ENCODE data around the gene RGL3. TPM values are rescaled to one million over a fixed set of nuclear protein-coding genes. Genes with fewer than 3 reads are reported as not detected.
"Not testable (repeated sequence)": the region's sequence is repeated elsewhere in the genome, so short reads cannot be mapped to it uniquely, and the experiment has no call there.

The RGL3 gene
- total and polyA plus RNA-seq, 2 of the 4 experiments (the other 2 are of a cell fraction): 0.18 to 0.62 TPM

GRCh38 chr19:11354102-11354501 is 65.0 kb downstream of the RGL3 start:
- ATAC-seq (ENCODE audit: low read depth); BruUV-seq (replicated peaks); H3K4me2 ChIP-seq (ENCODE audit: low read depth, low read length); H3K36me3 ChIP-seq (ENCODE audit: control insufficient read depth, insufficient read depth, low read length); H2BK5ac ChIP-seq (ENCODE audit: low read depth, low read length, poor library complexity, severe bottlenecking); H2AFZ ChIP-seq (replicated peaks; ENCODE audit: low read length, poor library complexity); dilution Hi-C loops (cut with HindIII; ENCODE audit: low sequenced_read_pairs, unreplicated experiment); H2BK15ac ChIP-seq (ENCODE audit: low read depth, low read length); H3K23ac ChIP-seq (ENCODE audit: low read depth, low read length); H3K56ac ChIP-seq (ENCODE audit: extremely low read depth, insufficient read depth, low read length); H2BK20ac ChIP-seq (ENCODE audit: low read depth, low read length); H3K27me3 ChIP-seq (ENCODE audit: control insufficient read depth, insufficient read depth, low read length); H3K18ac ChIP-seq (ENCODE audit: low read depth, low read length); H3K9ac ChIP-seq (ENCODE audit: low read depth, low read length); H3K14ac ChIP-seq (replicated peaks; ENCODE audit: low read depth, low read length); H4K91ac ChIP-seq (ENCODE audit: insufficient read depth, low read depth, low read length); H3K4me1 ChIP-seq (ENCODE audit: control insufficient read depth, insufficient read depth, low read length); H2BK120ac ChIP-seq (ENCODE audit: low read depth, low read length); H2AK9ac ChIP-seq (replicated peaks; ENCODE audit: low read depth, low read length, poor library complexity); H4K8ac ChIP-seq (ENCODE audit: low read depth in 2 of 2, low read length in 2 of 2); H3K27ac ChIP-seq (ENCODE audit: insufficient read depth, low read length); in situ Hi-C loops (cut with MboI; ENCODE audit: low sequenced_read_pairs); H2AK5ac ChIP-seq (ENCODE audit: low read depth, low read length); intact Hi-C loops (cut with micrococcal nuclease); H4K5ac ChIP-seq (ENCODE audit: low read depth, low read length); H3K4me3 ChIP-seq (ENCODE audit: insufficient read depth, low read depth, low read length); DNase-seq; H3K9me3 ChIP-seq (ENCODE audit: control insufficient read depth, insufficient read depth, low read length); H3K4ac ChIP-seq (ENCODE audit: low read depth, low read length); POLR2A ChIA-PET (ENCODE audit: unreplicated experiment): not testable (repeated sequence)
- Histone ChIP-seq H4K20me1 (ENCODE audit: insufficient read depth, low read length) (peaks cover 16% of the 10 kb centered on the region), H3K9me1 (ENCODE audit: insufficient read depth, low read length) (peaks cover 16% of the 10 kb centered on the region), H3K79me1 (ENCODE audit: low read depth in 1 of 2, low read length in 2 of 2) (peaks cover 13 to 23% of the 10 kb centered on the region in 2 experiments)
- 100% methylated on average over 2 of the region's 4 CpGs; no CpG with 5 or more reads in 1 of the 2 experiments for WGBS, 2 experiments (ENCODE audit: extremely low coverage in 2 of 2, insufficient read length in 1 of 2)
- CTCF ChIA-PET: interaction anchor here (1.3 kb wide), 1 partner anchor 27 kb away, joined by 3 read pairs; no protein-coding TSS in a partner anchor

Measured in IMR-90 (cell line).